ENCODE measurements around the gene EP400.
"Not testable (repeated sequence)": the region's sequence is repeated elsewhere in the genome, so short reads cannot be mapped to it uniquely, and the experiment has no call there.

EP400 gene

DNA sequence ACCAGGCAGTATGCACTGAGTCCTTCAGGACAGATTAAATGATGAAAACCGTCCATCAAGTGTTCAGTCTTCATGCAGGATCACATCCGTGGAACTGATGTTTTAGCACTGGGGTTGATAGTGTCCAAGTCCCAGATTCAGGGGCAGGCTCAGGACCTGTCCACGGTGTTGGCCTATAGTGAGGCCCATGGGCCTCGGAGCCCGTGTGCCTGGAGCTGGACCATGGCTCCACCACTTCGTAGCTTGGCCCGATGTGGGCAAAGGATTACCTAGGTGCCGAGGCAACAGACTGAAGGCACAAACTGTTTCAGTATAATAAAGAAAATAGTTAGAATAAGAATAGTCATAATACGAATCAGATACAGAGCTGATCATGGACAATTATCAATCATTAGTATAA, 152.6 kb downstream of the EP400 start:
- no peak for DNase-seq

DNA sequence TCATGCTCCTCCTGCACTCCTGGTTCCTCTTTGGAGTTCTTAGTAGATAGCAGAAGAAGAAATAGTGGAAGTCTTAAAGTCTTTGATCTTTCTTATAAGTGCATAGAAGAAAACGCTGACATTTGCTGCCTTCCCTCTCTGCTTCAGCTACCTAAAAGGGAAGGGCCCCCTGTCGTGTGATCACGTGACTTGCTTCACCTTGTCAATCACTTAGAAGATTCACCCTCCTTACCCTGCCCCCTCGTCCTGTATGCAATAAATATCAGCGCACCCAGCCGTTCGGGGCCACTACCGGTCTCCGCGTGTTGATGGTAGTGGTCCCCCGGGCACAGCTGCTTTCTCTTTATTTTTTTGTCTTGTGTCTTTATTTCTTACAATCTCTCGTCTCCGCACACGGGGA, 153.3 kb downstream of the EP400 start:
- not testable (repeated sequence) for DNase-seq

DNA sequence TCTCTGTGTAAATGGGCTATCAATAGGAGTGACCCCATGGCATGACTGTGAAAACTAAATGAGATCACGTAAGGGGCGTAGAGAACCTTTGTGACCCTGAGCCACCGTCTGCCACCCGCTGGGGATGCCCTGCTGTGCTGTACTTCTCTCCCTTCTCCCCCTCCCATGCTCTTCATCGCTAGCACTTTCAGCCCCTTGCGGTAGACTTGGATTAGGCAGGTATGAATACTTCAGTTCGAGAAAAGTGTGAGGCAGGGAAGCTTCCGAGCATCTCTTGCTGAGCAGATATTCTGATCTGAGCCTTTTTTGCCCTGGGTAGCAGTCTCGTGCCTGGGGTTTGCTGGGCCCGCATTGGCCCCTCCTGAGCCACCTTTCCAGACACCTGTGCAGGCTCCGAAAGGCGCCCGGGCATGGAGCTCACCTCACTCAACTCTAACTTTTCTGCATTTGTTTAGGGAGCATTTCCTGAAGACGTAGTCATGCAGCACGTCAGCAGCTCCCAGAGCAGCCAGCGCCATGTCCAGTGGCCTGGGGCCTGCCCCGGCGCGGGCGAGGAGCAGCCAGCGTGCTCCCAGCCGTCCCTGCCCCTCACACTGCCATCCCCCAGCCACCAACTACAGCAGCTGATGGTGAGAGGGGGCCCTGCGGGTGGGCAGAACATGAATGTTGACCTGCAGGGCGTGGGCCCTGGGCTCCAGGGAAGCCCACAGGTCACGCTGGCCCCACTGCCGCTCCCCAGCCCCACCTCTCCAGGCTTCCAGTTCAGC, 154.0 kb downstream of the EP400 start:
- no peak for DNase-seq

DNA sequence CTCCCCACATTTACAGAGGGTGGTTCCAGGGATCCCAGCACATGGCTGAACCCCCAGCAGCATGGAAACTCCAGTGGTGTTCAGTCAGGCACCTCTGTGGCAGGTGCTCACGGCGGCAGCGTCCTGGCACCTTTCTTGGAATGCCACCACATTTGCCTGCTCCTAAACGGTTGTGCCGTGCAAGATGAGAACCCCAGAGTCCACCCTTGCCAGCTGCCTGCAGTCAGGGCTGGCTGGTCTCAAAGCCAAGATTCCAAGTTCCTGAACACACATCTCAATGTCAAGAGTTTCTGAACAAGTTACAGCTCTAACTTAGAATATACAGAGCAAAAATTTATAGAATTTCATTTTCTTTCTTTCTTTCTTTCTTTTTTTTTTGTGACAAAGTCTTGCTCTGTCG, 155.7 kb downstream of the EP400 start:
- DNase-seq, result no peak

DNA sequence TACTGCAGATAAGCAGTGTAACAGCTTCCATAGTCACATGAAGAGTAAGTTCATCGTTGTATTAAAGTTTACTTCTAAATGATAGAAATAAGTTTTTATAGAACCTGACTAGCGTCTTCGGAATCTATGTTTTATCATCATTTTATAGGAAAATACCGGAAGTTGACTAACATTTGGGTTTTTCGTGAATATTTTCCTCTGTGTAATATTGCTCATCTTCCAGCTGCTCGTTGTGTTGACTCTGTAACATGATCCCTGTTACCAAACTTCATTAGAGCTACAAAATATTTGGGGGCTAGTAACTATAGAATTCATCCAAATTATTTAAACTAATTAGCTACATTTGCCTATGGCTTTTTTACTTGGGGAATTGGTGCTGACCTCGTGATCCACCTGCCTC, 157.2 kb downstream of the EP400 start:
- DNase-seq, result no peak

DNA sequence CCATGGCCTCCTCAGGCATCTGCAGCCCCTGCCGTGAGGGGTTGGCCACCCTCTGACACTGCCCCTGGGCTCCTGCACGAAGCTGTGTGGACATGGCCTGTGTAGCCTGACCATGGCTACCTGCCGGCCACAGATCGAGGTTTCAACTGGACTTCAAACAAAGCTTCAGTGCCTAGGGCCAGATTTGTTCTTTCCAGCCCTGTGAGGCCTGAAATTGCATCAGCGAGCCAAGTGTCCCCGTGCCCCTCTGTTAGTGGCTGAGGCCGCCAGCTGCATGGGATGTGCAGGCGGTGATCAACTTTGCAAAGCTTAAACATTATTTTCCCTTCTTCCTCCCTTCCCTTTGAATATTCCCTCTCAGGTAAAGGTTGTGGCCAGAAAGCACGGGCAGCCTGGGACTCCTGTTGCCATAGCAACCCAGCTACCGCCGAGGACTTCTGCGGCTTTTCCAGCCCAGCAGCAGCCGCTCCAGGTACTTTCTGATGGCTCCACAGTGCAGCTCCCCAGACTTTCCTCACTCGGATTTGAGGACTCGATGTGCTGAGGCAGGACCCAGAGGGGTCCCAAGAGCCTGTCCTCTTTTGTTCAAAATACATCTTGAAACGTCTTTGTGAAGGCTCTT, 158.6 kb downstream of the EP400 start:
- no peak for DNase-seq

DNA sequence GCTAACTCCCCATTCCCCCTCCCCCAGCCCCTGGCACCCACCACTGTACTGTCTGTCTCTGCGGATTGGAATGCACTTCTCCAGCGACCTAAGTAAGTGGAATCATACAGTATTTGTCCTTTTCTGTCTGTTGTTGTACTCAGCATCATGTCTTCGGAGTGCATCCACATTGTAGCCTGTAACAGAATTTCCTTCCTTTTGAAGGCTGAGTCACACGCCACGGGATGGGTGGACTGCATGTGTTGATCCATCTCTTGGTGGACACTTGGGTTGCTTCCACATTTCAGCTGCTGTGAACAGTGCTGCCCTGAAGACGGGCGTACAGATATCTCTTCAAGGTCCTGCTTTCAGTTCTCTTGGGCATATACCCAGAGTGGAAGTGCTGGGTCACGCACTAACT, 160.0 kb downstream of the EP400 start:
- DNase-seq, result no peak

DNA sequence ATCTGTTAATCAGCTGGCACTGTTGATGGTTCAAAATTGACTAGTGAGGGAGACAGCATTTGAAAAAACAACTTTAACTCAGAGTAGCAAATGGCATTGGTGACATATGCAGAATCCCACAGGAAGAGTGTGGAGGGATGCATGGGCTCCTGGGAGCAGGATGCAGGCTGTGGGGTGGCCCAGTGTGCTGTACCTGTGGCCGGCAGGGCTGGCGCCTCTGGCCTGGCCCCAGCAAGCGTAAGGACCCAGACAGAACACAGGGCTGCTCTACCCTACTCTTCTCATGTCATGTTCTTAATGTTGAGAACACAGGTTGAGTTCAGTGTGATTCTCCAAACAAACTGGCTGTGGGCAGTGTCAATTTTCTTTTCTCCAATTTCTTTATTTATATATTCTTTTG, 160.9 kb downstream of the EP400 start:
- no peak for DNase-seq

DNA sequence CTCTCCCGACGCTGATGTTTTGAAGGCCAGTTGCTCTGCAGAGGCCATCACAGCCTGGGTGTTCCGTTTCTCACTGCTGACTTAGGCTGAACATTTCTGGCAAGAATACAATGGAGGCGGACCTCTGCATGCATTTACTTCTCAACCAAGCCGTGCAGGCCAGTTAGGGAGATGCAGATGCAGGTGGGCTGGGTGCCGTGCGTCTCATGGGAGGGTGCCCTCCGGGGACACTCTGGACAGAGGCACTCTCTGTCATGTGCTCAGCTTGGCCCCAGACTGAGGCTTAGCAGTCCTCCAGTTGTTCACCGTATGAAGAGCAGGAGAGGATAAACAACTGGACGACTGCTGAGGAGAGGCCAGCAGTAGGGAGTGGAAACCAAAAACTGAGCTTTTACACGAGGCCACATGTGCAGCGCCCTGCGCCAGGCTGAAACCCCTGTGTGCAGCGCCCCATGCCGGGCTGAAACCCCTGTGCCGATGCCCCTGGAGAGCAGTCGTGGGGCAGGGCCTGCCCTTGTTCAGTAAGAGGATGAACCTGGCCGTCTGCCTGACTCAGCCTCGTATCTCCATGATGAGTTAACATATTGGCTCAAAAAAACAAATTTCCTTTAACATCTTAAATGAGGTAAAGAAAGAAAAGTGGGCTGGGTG, 162.0 kb downstream of the EP400 start:
- DNase-seq, result no peak

DNA sequence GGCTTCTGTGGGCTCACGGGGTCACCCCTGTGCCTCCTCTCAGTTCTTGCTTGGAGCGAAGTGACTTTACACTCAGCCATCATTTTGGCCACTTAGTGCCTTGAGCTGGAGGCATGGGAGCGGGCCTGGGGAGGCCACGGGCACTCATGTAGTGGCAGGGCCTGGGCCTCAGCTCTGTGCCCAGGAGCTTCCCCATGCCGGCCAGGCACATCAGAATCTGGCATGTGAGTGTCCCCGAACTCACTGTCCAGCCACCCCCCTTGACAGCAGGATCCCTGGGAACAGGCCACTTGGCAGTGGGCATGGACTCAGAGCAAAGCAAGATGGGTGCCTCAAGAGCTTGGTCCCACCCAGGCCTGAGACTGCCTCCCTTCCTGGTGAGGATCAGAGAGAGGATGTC, 164.9 kb downstream of the EP400 start:
- DNase-seq, result no peak

DNA sequence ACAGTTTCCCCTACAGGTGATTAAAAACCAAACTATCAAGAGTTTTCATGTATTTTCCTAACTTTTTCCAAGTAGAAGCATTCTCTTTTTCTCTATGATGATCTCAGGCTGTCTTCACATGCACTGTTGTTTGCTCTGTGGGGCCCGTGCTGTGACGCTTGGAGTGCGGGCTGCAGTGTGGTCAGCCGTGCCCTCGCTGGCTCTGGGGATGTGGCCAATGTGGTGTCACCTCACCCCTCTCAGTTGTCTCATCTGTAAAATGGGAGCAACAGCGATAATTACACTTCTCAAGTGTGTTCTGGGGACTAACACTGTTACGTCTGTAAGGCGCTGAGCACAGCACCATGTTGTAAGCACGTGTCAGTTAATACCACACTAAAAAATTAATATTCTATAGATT, 165.8 kb downstream of the EP400 start:
- no peak for DNase-seq

DNA sequence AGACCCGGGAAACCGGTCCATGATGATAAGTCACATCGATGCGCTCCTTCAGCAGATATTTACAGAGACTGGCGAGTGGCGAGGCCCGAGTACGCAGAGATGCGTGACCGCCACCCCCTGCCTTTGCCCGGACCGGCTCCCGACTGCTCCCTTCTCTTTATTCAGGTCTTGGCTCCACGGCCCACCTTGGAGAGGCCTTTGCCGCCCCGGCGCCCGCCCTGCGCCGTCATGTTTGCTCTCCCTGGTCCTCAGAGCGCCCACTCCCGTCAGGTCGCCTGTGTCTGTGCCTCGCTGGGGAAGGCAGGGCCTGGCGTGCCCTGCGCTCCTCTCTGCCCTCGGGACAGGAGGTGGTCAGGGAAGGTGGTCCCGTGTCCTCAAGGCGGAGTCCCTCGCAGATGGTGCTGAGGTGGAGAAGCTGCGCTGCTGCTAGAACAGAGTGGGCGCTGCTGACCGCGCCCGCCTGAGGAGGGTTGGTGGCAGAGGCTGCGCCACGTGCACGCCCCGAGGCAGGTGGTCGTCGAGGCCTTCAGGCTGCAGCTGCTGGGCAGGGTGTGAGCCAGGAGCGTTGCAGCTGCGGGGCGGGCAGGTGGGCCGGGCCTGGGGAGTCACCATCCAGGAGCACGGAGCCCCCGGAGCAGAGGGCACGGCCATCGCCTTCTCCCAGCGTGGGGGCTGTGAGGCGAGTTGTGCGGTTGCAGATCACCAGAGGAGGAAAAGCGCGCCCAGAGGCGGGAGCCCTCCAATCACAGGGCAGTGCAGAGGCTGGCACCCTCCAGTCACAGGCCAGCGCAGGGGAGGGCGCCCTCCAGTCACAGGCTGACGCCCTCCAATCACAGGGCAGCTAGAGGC, 167.2 kb downstream of the EP400 start:
- no peak for DNase-seq

DNA sequence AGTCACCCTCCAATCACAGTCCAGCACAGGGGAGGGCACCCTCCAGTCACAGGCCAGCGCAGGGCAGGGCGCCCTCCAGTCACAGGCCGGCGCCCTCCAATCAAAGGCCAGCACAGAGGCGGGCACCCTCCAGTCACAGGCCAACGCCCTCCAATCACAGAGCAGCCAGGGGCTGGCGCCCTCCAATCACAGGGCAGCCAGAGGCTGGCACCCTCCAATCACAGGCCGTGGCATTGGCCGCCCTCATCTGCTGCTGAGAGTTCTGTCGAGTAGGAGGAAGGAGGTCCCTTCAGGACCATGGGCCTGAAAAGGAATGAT, 167.8 kb downstream of the EP400 start:
- DNase-seq, result no peak

DNA sequence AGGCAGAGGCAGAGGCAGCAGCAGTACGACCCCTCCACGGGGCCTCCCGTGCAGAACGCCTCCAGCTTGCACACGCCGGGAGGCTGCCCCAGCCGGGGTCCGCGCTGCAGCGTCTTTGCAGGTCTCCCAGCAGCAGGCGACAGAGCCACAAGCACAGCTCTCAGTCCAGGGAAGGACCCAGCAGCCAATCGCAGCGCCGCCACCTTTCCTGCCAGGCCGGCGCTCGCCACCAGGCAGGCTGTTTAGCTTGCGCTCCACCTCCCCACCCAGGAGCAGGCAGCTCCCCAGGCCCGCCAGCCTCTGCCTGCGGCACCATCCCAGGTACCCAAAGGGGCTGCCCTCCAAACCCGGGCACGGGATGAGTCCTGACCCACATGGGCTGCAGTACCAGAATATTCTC, 169.1 kb downstream of the EP400 start:
- DNase-seq, result no peak

DNA sequence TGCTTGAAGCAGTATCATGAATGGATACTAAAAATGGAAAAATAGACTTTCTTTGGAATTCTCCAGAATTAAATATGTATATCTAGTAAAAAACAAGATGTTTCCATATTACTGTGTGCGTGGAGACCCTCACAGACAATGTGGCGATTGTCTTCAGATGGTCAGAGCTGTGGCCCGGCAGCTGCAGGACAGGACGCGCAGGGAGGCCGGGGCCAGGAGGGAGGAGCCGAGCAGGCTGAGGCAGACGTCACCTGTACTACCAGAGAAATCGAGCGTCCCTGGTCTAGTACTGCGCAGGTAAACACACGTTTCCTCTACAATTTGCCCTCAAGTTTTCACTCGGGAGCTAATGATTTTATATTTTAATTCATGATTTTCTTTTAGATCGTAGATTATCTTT, 171.5 kb downstream of the EP400 start:
- DNase-seq, result no peak

DNA sequence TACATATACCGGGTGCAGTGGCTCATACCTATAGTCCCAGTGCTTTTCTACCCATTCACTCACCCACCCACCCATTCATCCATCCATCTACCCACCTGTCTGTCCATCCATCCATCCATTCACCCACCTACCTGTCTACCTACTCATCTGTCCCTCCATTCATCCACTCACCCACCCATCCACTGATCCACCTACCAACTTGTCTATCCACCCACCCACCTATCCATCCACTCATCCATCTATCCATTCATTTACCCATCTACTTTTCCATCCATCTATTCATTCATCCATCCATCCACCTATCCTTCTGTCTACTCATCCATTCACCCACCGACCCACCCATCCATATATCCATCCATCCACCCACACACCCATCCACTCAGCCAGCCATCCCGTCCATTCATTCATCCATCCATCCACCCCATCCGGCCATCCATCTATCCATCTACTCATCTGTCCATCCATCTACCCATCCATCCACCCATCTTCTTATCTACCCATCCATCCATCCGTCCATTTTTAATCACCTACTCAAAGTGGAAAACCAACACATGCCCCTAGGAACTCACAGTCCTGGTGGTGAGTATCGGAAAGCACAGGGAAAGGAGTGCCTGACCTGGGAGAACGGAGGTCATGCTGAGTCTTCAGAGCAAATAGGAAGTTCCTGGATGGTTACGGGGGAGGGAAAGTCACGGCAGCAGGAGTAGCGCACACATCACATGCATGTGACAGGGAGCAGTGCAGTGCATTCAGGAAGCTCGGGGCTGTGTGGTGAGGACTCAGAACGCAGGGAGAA, 174.4 kb downstream of the EP400 start:
- no peak for DNase-seq

DNA sequence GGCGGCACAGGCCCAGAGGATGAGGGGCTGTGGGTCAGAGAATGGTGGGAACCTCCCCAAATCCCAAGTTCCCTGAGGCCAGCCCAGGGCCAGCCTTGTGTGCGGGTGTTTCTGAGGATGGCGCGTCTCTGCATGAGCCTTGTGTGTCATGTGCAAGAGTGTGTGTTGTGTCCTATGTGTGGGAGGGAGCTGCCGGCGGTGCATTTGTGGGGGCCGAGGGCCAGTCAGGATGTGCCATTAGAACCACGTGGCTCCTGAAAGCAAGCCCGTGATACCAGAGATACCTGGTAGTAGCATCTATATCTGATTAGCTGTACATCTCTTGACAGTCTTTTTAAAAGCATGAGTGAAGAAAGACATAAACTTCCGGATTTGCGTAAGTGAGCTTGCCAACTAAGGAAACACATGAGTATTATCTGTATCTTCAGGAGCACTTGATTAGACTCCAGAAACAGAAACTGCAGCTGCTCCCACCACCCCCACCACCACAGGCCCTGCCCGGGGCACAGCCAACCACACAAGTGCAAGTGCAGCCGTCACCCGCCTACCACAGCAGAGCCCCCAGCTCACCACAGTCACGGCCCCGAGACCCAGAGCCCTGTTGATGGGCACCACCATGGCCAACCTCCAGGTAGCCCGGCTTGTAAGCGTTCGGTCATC, 175.2 kb downstream of the EP400 start:
- no peak for DNase-seq

DNA sequence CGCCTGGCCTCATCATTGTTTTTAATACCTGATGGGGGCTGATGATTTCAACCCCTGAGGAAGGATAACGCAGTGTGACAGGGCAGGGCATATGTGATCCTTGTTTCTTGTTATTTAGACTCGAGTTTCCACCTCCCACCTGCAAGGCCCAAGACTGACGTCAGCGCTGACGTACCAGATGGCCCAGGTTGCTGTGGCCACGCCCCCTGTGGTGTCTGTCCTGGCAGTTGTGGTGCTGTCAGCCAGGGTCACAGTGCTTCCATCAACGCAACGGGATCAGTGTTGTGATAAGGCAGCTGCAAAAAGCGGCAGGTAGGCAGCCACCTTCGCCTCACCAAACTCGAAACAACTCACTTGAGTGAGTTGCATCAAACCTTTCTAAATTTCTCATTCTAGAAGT, 176.0 kb downstream of the EP400 start:
- DNase-seq, result no peak

DNA sequence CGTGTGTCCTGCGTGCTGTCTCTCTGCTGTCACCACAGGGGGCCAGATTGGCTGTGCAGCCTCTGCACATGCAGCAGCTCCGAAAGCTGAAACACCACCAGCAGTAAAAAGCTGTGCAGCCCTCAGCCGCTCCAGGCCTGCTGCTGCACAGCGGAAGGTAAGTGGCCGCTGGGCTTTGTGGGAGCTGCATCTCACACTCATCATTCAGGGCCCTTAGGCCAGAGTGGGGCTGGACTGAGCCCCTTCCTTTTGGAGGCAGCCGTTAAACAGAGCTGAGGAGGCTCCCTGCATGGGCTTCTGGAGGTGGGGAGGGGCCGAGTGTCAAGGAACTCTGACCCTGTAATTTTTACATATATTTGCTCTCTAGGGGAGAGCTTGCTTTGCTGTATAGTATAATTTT, 177.3 kb downstream of the EP400 start:
- DNase-seq, result no peak

DNA sequence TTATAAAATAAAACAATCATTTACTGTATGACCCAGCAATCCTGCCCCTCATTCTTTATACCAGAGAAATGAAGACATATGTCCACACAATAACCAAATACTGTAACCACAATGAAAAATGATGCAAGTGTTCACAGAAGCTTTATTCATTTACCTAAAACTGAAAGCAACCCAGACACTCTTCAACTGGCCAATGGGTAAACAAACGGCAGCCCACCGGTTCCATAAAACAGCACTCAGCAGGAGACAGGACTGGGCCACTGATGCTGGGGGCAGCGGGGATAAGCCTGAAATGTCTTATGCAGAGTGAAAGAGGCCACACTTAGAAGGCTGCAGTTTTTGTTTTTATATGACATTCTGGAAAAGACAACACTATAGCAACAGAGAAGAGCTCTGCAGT, 179.3 kb downstream of the EP400 start:
- no peak for DNase-seq

DNA sequence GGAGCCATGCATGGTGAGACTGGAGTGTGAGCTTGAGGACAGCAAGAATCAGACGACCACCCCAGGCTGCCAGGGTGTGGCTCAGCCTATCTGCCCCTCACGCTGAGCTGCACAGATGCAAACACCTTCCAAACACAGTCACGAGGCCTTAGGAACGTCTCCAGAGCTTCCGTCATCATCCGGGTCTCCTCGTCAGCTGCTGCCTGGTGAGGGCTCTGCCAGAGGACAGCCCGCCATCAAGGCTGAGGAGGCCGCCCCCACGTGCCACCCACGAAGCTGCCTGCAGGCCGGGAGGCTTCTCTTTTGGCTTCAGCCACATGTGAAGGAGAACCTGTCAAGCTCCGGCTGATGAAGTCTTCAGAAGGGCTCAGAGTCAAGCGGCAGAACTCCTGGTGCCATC, 180.9 kb downstream of the EP400 start:
- no peak for DNase-seq

All from T-helper 9 cell (primary cell).